HG03045 (cell line): ENCODE results near the gene H6PD.

Source experiments
- ATAC-seq: cut with Tn5 transposase; IDR thresholded peaks from one replicate; pipeline ENCODE4 v1.9.1; 2021; ENCODE audit warnings: mild to moderate bottlenecking, moderate library complexity; ENCODE audit not compliant: unreplicated experiment

The H6PD gene

DNA sequence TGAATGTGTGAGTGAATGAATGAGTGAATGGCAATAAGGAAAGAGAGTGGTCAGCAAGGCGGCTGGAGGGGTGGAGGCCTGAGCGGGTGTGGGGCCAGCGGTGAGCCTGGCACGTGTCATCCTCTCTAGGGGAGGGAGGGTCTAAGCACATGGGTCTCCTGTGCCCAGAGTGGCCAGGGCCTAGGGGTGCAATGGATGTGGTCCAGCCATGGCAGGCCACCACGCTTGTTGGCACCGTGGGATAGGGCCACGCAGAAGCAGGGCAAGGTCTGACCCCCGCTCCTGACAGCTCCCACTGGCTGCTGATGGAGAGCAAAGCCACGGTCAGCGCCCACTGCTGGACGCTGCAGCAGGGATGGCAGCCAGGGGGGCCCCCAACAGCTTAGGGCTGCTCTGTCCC, 38.6 kb downstream of the H6PD start:
- ATAC-seq = no peak

DNA sequence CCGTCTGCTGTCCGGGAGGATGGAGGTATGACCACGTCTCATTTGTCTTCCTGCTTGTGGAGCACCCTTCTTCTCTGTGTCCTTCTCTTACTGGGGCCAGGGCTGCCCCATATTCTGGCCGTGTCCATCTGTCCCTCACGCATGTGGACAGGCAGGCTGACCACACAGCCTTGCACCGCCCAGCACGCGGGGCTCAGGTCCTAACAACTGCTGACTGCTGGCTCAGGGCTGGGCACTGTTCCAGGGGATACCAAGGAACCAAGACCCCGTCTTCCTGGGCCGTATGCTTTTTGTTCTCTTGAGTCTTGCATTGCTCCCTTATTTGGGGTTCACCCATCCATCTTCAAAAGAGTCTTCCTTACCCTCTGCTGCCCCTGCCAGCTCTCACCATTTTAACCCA, 40.6 kb downstream of the H6PD start:
- no peak for ATAC-seq

DNA sequence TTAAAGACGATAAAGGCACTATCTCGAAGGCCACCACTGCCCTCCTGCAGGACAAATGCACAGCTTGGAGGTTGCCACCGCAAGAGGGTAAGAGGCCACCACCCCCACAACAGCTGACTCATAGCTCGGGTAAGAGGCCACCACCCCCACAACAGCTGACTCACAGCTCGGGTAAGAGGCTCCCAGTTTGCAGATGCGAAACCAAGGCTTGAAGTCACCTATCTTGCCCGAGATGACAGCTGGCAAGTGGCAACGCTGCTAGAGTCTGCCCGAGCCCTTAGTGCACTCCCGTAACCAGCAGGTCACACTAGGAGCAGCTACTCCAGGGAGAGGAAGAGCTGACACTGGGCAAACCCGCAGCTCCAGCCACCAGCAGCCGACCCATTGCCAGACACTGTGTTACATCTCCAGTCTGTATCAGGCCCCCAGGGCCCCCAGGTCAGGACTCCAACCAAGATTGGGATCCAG, 41.0 kb downstream of the H6PD start:
- peak; percentile 88 for ATAC-seq

DNA sequence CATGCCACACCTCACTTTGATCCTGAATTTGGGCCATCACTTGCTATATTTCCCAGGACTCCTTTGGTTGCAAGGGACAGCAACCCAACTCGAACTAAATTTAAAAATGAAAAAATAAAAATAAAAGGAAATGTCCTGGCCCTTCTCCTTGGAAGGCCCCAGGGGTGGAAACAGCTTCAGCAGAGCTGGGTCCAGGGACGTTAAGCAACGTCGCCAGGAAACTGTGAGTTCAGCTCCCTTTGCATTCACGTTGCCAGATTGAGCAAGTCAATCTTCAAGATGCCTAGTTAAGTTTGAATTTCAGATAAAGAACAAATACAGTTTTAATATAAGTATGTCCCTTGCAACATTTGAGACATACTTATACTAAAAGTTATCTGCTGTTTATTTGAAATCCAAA, 43.5 kb downstream of the H6PD start:
- no peak for ATAC-seq

DNA sequence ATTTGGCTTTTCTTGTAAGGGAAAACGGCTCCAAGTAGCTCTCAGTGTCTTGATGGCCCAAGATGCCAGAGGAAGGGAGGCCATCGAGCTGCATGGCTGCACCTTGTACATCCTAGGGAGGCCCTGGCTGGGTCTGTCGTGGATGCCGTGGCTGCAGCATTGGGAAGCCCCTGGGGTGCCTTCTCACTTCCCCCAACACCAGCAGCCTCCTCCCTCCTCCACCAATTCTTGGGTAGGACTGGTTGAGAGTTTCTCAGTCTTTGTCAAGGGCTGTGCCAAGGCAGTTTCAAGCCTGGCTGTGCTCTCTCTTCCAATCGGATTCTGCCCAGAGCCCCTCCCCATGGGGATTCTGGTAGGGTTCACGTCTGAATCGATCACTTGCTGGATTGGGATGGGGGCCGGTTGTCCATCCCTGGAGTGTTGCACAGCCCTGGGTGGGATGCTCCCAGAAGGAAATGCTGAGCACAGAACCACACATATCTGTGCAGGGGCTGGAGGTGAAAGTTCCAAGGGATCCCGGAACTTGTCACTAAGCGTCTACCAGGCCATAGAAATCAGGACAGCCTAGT, 44.1 kb downstream of the H6PD start:
- ATAC-seq = no peak

DNA sequence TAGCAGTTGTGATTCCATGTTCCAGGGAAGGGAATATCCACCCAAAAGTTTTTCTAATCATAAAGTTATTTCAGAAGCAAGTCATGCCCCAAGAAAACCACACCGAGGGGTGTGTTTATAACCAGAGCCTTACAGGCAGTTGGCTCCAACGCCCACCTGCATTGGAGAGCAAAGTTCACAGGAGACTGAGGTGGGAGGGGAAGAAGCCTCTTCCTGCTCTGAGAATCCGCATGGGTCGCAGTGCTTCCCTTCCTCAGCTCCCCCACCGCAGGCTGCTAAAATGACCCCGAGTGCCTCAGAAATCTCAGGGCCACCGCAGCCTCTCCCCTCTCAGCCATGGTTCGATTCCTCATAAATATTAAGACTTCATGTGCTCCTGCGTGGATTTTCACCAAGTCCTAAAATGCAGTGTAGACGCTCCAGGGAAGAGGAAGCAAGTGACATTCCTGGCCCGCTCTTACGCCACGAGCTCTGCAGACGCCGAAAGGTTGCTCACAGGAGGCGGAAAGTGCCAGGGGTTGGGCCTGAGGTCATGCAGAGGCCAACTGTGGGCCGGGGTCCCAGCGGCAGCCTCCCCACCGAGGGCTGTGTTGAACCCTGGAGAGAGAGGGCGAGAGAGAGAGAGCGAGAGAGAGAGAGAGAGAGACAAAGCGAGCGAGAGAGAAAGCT, 44.7 kb downstream of the H6PD start:
- ATAC-seq = no peak

DNA sequence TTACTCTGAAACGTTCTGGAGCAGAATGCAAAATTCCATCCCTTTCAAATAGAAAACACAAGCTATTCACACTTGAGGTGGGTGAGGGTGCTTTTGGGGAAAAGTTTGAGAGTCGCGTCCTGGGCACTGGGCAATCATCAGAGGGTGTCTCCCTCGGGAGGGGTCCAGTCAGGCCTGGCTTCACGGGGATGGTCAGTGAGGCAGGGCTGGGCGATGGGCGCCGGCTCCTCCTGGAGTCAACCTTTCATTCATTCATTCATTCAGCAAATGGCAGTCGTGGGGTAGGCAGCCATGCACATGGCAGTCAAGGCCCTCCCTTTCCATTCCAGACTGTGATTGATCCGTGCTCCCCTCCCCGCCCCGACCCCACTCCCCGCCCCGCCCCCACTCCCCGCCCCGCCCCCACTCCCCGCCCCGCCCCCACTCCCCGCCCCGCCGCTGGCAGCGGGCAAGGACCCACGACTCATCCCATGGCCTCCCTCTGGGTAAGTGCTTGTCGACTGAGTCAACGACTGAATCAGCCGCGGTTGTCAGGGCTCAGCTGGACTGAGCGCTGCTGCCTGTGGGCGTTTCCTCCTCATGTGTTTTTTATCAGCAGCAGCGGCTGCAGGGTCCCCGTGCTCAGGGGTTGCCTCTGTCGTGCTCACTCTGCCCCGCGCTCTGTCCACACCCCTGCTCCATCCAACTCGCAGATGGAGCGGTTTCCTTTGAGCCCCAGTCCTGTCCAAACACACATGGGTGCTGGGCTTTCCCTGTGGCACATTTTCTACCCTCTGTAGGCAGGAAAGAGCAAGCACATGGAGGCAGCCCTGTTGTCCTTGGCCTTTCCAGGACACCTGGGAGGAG, 45.7 kb downstream of the H6PD start:
- no peak for ATAC-seq

DNA sequence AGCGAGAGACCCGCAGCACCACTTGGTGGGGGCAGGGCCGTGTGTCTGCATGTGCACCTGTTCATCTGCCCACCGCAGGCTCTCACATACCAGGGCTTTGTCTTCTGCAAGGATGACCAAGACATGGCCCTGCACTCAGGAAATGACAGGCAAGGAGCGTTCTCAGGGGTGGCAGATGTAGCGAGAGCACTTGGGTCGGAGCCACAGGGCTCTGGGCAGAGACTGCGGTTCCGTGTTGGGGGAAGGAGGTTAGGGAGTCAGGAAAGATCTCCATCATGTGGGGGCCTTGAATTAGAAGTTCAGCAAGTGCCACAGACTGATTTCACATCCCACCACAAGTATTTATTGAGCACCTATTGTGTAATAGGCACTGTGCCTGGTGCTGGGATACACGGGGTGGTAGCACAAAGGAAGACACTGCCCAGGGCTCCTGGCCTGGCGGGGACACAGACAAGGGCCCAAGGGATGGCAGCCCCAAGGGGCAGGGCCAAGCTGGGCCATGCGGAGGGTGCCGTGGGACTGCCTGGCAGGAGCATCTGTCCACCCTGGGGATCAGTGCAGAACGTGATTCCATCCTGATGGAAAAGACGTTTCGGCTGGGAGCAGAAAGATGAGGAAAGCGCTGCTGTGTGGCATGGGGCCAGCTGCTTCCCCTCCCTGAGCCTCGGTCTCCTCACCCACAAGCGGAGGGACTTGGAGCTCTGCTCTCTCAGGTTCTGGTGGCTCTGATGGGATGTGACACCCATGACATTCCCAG, 46.7 kb downstream of the H6PD start:
- no peak for ATAC-seq

DNA sequence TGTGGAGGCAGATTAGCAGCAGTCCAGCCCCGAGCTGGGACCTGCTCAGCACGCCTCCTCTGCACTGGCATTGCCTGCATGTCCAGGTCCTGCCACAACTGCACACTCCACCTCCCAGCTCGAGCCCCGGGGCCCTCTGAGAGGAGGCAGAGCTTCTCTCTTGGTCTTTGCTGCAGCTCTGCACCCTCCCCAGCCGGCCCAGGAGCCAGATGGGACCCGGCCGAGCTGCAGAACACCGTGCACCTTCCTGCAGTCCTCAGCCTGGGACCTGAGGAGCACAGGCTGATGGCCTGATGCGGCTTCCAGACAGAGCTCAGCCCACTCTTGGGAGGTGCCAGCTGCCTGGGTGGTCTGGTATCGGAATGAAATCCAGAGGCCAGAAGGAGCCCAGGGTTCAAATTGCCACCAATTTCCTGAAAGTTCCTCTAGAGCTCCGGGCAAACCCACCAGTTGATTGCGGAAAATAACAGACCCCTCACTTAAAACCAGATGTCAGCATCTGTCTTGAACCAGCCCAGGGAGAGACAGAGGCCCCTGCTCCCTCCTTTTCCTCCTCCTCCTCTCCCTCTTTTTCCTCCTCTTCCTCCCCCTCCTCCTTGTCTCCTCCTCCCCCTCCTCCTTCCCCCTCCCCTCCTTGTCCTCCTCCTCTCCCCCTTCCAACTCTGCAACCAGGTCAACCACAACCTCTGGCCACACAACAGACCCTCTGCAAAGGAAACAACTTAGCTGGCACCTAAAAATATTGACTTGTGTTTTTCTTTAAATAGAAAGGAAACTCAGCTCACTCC, 47.5 kb downstream of the H6PD start:
- no peak for ATAC-seq

DNA sequence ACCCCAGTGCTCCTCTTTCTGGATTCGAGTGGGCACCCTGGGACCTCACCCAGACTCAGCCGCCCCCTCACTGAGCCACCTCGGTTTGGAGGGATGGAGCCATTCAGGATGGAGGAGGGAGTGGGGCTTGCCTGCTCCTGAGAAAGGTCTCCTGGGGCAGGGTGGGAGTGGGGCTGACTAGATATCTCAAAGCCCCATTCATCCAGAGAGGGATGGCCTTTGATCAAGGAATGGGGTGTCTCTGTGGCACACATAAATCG, 48.1 kb downstream of the H6PD start:
- no peak for ATAC-seq

DNA sequence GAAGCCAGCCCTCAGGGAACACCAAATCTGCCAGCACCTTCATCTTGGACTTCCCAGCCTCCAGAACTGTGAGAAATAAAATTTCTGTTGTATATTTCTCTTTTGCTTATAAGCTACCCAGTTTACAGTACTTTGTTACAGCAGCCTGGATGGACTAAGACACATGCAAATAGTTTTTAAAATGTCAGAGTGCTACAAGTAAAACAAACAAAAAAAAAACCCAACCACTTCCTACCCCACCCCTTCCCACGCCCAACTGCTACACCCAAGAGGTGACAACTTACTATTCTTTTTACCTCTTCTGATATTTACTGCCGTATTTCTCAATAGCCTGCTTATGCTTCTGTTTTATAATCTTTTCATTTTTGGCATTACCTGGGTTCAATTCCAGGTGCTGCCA, 49.5 kb downstream of the H6PD start:
- no peak for ATAC-seq

DNA sequence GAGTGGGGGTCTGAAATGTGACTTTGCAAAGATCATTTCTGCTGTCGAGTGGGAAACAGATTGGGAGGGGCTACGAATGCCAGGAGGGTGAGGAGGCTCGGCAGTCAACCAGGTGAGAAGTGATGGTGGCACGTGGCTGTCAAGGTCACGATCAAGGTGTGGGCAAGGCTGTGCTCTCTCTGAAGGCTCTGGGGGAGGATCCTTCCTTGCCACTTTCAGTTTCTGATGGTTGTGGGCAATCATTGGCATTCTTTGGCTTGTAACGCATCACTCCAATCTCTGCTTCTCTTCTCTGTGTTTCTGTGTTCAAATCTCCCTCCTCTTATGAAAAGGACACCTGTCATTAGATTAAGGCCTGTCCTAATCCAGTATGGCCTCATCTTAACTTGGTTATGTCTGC, 52.0 kb downstream of the H6PD start:
- no peak for ATAC-seq

DNA sequence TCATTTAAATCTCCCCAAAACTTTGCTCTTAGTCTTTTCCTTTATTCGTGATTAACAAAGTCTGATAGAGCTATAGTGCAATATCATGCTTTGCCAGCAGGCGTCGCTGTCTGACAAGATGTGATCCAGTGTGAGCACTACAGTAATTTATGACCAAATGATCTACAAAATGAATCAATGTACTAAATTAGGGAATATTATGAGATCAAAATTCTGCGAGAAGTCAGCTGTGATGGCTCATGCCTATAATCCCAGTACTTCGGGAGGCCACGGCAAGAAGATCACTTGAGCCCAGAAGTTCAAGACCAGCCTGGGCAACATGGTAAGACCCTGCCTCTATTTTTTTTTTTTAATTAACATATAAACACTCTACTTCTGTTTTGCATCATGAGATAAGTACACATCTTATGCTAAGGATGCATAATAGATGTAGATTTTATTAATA, 54.5 kb downstream of the H6PD start:
- no peak for ATAC-seq

DNA sequence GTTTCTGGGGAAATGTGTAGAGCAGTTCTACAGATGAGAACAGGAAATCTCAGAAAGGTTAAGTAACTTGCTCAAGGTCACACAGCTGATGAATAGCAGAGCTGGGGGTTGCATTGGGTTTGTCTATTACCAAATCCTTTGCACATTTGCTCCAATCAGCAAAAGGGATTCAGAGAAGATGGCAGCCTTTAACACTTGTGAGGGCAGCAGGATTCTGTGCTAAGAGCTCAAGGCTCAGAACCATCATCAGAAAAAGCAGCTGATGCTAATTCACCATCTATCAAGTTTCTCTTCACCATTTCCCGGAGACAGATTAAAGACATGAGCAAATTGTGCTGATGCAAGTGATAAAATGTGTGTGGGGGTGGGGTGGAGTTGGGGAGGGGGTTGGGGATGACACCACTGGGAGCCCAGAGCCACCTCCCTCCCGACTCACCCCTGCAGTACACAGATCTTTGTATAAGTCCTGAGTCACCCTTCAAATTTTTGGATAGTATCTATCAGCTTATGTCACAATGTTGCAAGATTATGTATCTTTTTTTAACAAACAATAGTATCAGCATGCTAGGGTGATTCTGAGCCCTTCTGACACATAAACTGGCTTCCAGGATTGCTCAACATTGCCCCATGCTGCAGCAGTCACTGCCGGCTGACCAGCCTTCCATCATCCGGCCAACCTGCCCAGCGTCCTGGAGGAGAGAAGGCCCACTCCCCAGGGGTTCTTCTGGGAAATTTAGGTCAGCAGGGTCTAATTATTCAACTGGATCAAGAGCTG, 55.3 kb downstream of the H6PD start:
- ATAC-seq = no peak

DNA sequence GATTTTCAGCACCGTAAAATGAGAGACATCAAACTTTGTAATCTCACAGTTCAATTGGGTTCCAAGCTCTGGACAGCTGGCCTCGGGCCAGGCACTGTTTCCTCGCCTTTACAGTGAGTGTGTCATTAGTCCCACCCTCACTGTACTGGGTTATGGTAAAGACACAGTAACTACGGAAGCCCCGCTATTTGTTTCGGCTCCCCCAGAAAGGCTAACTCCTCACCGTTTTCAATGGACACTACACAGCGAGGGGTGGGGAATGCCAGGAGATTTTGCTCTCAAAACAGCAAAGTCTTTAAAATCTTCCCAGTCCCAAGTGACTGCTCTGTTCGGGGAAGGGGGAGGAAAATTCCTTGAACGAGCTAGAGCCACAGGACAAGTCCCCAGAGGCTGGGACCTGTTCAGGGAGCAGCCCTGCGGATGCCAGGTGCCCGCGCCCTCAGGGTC, 57.4 kb downstream of the H6PD start:
- ATAC-seq = no peak

DNA sequence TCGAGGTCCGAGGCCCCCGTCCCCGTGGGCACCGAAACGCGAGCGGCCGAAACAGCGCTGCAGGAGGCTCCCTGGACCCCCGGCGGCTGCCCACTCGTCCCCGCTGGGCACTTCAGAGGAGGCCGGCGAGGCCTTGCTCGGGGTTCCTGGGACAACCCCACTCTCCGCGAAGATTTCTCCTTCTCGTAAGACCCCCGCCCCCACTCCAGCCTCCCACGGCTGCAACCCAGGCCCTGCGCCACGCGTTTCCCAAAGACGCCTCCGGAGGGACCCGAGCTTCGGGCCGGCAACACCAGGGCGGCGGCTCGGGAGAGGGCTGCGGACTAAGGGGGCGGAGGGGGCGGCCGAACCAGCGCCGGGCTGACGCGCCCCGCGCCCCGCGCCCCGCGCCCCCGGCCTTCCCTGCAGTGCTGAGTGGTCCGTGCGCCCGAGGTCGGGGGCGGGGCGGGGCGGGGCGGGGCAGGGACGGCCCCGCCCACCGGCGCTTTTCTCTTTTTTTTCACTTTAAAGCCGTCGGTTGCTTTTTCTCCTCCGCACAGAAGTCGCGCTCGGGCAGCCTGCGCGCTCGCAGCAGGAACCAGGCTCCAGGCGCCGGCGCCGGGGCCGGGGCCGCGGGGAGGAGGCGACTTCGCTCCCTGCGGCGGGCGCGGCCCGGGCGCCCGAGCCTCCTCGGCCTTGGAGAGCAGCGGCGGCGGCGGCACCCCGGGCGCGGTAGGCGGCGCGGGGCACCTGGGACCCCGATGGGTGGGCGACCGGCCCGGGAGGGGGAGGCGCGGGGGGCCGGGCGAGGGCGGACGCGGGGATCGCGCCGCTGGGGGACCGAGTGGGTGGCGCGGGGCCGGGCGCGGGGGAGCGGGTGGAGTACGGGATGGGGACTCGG, 58.0 kb downstream of the H6PD start, which contains the start of gene SPSB1:
SPSB1 (plus strand) TSS at position 534 of the 880 bp plus-strand sequence. CDS start 62,998 bp downstream, outside the sequence.
- ATAC-seq = peak; percentile 46

DNA sequence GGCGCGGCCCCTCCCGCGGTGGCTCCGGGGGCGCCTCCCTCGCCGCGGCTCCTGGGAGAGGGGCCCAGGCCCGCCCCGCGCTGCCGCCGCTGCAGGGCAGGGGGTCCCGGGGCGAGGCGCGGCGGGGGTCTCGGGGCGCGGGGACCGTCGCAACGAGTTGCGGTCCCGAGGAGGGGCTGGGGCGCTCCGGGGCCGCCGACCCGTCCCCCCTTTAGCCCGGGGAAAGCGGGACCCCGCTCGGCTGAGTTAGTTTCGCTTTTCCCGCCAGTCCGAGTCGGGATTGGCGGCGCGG, 58.6 kb downstream of the H6PD start:
- no peak for ATAC-seq

DNA sequence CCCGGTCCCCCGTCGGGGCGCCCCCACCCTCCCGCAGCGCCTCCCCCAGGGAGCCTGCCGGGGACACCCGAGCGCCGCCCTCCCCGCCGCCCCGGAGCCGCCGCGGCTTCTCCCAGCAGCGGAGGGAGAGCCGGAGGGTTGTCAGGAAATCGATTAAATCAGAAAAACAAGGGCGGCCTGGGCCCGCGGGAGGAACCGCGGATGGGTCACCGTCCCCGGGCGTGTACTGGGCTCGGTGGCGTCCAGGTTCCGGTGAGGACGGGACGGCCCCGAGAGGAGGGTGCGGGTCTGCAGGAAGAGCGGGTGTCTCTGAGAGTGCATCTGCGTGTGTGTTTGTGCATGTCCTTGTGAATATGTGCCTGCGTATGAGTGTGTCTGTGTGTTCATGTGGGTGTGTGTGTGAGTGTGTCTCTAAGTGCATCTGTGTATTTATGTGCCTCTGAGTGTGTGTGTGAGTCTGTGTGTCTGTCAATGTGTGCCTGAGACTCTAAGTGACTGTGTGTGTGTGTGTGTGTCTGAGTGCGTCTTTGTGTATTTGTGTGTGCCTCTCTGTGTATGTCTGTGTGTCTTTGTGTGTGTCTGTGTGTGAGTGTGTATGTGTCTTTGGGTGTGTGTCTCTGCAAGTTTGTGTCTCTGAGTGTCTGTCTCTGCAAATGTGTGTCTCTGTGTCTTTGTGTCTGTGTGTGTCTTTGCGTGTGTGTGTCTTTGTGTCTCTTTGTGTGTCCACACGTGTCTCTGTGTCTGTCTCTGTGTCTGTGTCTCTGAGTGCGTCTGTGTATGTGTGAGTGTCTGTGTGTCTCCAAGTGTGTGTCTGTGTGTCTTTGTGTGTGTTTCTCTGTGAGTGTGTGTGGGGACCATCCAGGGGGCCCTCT, 59.2 kb downstream of the H6PD start:
- peak; percentile 34 for ATAC-seq
